Mesendoderm (in vitro differentiated cells): Measurements from ENCODE around the gene MTG2.

Experiments
- DNase-seq: peaks from one replicate; pipeline ENCODE4 v3.0.0; 2013
- H2AK5ac ChIP-seq: 2 replicates; pipeline ENCODE4 v1.6.1; 2013; ENCODE audit warnings: low read length, inconsistent platforms
- H2BK120ac ChIP-seq: 2 replicates; pipeline ENCODE4 v1.6.1; 2013; ENCODE audit warnings: low read depth, mild to moderate bottlenecking, low read length, moderate library complexity, mixed read lengths
- H2BK15ac ChIP-seq: replicated peaks from 2 replicates; pipeline ENCODE4 v1.6.1; 2013; ENCODE audit warnings: low read depth, mild to moderate bottlenecking, moderate library complexity
- H2BK5ac ChIP-seq: 2 replicates; pipeline ENCODE4 v1.6.1; 2013; ENCODE audit warnings: low read length, inconsistent platforms
- H3K18ac ChIP-seq: 2 replicates; pipeline ENCODE4 v1.6.1; 2013; ENCODE audit warnings: mild to moderate bottlenecking, low read length, mixed read lengths
- H3K23ac ChIP-seq: one replicate; pipeline ENCODE4 v1.6.1; 2013; ENCODE audit warnings: low read length
- H3K27ac ChIP-seq: 2 replicates; pipeline ENCODE4 v1.5.1; 2013; ENCODE audit warnings: low read depth, mild to moderate bottlenecking, inconsistent platforms, low read length, moderate library complexity
- H3K27me3 ChIP-seq: 2 replicates; pipeline ENCODE4 v1.6.1; 2013; ENCODE audit warnings: low read length, control low read depth, mild to moderate bottlenecking, inconsistent platforms; ENCODE audit not compliant: insufficient read depth, poor library complexity
- H3K36me3 ChIP-seq: 2 replicates; pipeline ENCODE4 v1.6.1; 2013; ENCODE audit warnings: low read length, inconsistent platforms; ENCODE audit not compliant: control insufficient read depth, insufficient read depth
- H3K4ac ChIP-seq: one replicate; pipeline ENCODE4 v1.6.1; 2013; ENCODE audit warnings: low read depth, mild to moderate bottlenecking, low read length, moderate library complexity
- H3K4me1 ChIP-seq: 2 replicates; pipeline ENCODE4 v1.6.1; 2013; ENCODE audit warnings: low read depth, low read length, inconsistent platforms; ENCODE audit not compliant: control insufficient read depth
- H3K4me2 ChIP-seq: 2 replicates; pipeline ENCODE4 v1.6.1; 2013; ENCODE audit warnings: low read length
- H3K4me3 ChIP-seq: 2 replicates; pipeline ENCODE4 v1.5.1; 2013; ENCODE audit warnings: mild to moderate bottlenecking, low read length
- H3K56ac ChIP-seq: one replicate; pipeline ENCODE4 v1.6.1; 2013; ENCODE audit warnings: low read length
- H3K79me1 ChIP-seq: 2 replicates; pipeline ENCODE4 v1.6.1; 2013; ENCODE audit warnings: low read length, inconsistent platforms
- H3K79me2 ChIP-seq: 2 replicates; pipeline ENCODE4 v1.6.1; 2013; ENCODE audit warnings: mild to moderate bottlenecking, low read length; ENCODE audit not compliant: control insufficient read depth, insufficient read depth
- H3K9ac ChIP-seq: 2 replicates; pipeline ENCODE4 v1.6.1; 2013; ENCODE audit warnings: low read length, inconsistent platforms
- H4K5ac ChIP-seq: one replicate; pipeline ENCODE4 v1.6.1; 2013; ENCODE audit warnings: low read length
- H4K8ac ChIP-seq: one replicate; pipeline ENCODE4 v1.6.1; 2013; ENCODE audit warnings: low read depth, mild to moderate bottlenecking, control low read depth, low read length, moderate library complexity
- WGBS: extraction: QIAGEN DNeasy Blood & Tissue Kit; methylation state at CpG from one replicate; pipeline ENCODE4 v1.1.7; 2013; ENCODE audit warnings: low lambda C conversion rate, missing lambda C conversion rate; ENCODE audit not compliant: insufficient coverage; ENCODE audit errors: extremely low coverage; 5-methylcytosine and 5-hydroxymethylcytosine counted together

MTG2 gene

GRCh38 chr20:62178316-62179161 is 4.3 kb upstream of the MTG2 start:
- Histone ChIP-seq H2BK120ac (no peak overlapping the region), H2BK5ac (no peak overlapping the region), H3K4ac (no peak overlapping the region), H3K9ac (no peak overlapping the region), H3K4me3 (no peak overlapping the region), H2BK15ac (no peak overlapping the region), H4K8ac (no peak overlapping the region), H3K27me3 (no peaks in the 10 kb centered on the region), H3K56ac (no peak overlapping the region), H3K4me1 (no peaks in the 10 kb centered on the region), H3K36me3 (peaks cover 2% of the 10 kb centered on the region), H3K4me2 (no peak overlapping the region), H3K23ac (no peak overlapping the region), H3K79me1 (peaks cover 1% of the 10 kb centered on the region), H3K27ac (no peak overlapping the region), H2AK5ac (no peak overlapping the region), H3K18ac (no peak overlapping the region), H3K79me2 (peaks cover 2% of the 10 kb centered on the region), H4K5ac (no peak overlapping the region)
- no CpG with 5 or more reads among the region's 19 CpGs for WGBS
- DNase-seq = no peak

GRCh38 chr20:62179162-62179504 is 3.7 kb upstream of the MTG2 start:
- Histone ChIP-seq H3K79me2 (peaks cover 5% of the 10 kb centered on the region), H3K56ac (no peak overlapping the region), H3K27me3 (no peaks in the 10 kb centered on the region), H3K4me1 (no peaks in the 10 kb centered on the region), H3K27ac (no peak overlapping the region), H3K79me1 (peaks cover 4% of the 10 kb centered on the region), H4K8ac (no peak overlapping the region), H3K4me2 (no peak overlapping the region), H3K36me3 (peaks cover 2% of the 10 kb centered on the region), H3K23ac (no peak overlapping the region), H3K4ac (no peak overlapping the region), H2AK5ac (no peak overlapping the region), H4K5ac (no peak overlapping the region), H3K9ac (no peak overlapping the region), H2BK5ac (no peak overlapping the region), H2BK120ac (no peak overlapping the region), H3K18ac (no peak overlapping the region), H3K4me3 (no peak overlapping the region), H2BK15ac (no peak overlapping the region)
- no peak for DNase-seq
- WGBS = no CpG with 5 or more reads among the region's 14 CpGs

- no peak overlapping the region for H3K56ac ChIP-seq
- H2BK15ac ChIP-seq = no peak overlapping the region
- no peak overlapping the region for H3K23ac ChIP-seq
- H4K8ac ChIP-seq = no peak overlapping the region
- no peak overlapping the region for H2BK5ac ChIP-seq
- H3K79me1 ChIP-seq = peaks cover 10% of the 10 kb centered on the region
- H3K18ac ChIP-seq = no peak overlapping the region
- no peak for DNase-seq
- no peak overlapping the region for H4K5ac ChIP-seq
- no peak overlapping the region for H2AK5ac ChIP-seq
- H3K9ac ChIP-seq = peak overlapping the region; percentile 12
- no peaks in the 10 kb centered on the region for H3K36me3 ChIP-seq
- H3K4me3 ChIP-seq = no peak overlapping the region
- no peaks in the 10 kb centered on the region for H3K4me1 ChIP-seq
- H3K4me2 ChIP-seq = no peak overlapping the region
- no peaks in the 10 kb centered on the region for H3K27me3 ChIP-seq
- peaks cover 6% of the 10 kb centered on the region for H3K79me2 ChIP-seq
- WGBS = no CpG with 5 or more reads among the region's 2 CpGs
- H3K4ac ChIP-seq = no peak overlapping the region
- H2BK120ac ChIP-seq = no peak overlapping the region
- no peak overlapping the region for H3K27ac ChIP-seq
These were observed 1.0 kb upstream of the MTG2 start for GRCh38 chr20:62181808-62182207.

GRCh38 chr20:62183426-62184142 is 756 bp downstream of the MTG2 start:
- H3K4ac ChIP-seq = no peak overlapping the region
- H2BK15ac ChIP-seq = no peak overlapping the region
- WGBS = no CpG with 5 or more reads among the region's 25 CpGs
- peak overlapping the region; percentile 57 for H3K4me2 ChIP-seq
- H3K4me3 ChIP-seq = peak overlapping the region; percentile 74
- H3K9ac ChIP-seq = peak overlapping the region; percentile 85
- peak overlapping the region; percentile 91 for H3K56ac ChIP-seq
- no peak for DNase-seq
- H3K4me1 ChIP-seq = no peaks in the 10 kb centered on the region
- H3K79me1 ChIP-seq = peaks cover 12% of the 10 kb centered on the region
- no peak overlapping the region for H4K8ac ChIP-seq
- H2BK5ac ChIP-seq = no peak overlapping the region
- no peaks in the 10 kb centered on the region for H3K27me3 ChIP-seq
- no peak overlapping the region for H2BK120ac ChIP-seq
- no peak overlapping the region for H2AK5ac ChIP-seq
- H4K5ac ChIP-seq = no peak overlapping the region
- H3K18ac ChIP-seq = peak overlapping the region; percentile 53
- no peaks in the 10 kb centered on the region for H3K36me3 ChIP-seq
- H3K79me2 ChIP-seq = peaks cover 8% of the 10 kb centered on the region
- no peak overlapping the region for H3K27ac ChIP-seq
- no peak overlapping the region for H3K23ac ChIP-seq

GRCh38 chr20:62186096-62186426 is 3.2 kb downstream of the MTG2 start:
- no peak overlapping the region for H3K4ac ChIP-seq
- H3K27ac ChIP-seq = no peak overlapping the region
- H3K18ac ChIP-seq = no peak overlapping the region
- H2AK5ac ChIP-seq = no peak overlapping the region
- H3K4me2 ChIP-seq = no peak overlapping the region
- no peak overlapping the region for H3K4me3 ChIP-seq
- H3K9ac ChIP-seq = no peak overlapping the region
- H4K5ac ChIP-seq = no peak overlapping the region
- H3K27me3 ChIP-seq = no peaks in the 10 kb centered on the region
- WGBS = no CpG with 5 or more reads among the region's 3 CpGs
- no peaks in the 10 kb centered on the region for H3K4me1 ChIP-seq
- no peak for DNase-seq
- H2BK5ac ChIP-seq = no peak overlapping the region
- no peak overlapping the region for H4K8ac ChIP-seq
- peaks cover 8% of the 10 kb centered on the region for H3K79me2 ChIP-seq
- peaks cover 12% of the 10 kb centered on the region for H3K79me1 ChIP-seq
- H2BK120ac ChIP-seq = no peak overlapping the region
- no peak overlapping the region for H3K56ac ChIP-seq
- H3K36me3 ChIP-seq = no peaks in the 10 kb centered on the region
- no peak overlapping the region for H3K23ac ChIP-seq
- no peak overlapping the region for H2BK15ac ChIP-seq
